Measurements from ENCODE around the gene TANC1.
"Not testable (repeated sequence)": the region's sequence is repeated elsewhere in the genome, so short reads cannot be mapped to it uniquely, and the experiment has no call there.

Gene TANC1

GRCh38 chr2:159089543-159089942 lies 121.1 kb downstream of the TANC1 start:
- no peak for DNase-seq (ENCODE audit: low spot score)

- DNase-seq (ENCODE audit: low spot score), result no peak
Measured at GRCh38 chr2:159090514-159091201, 122.2 kb downstream of the TANC1 start.

- no peak for DNase-seq (ENCODE audit: low spot score)
Measured at GRCh38 chr2:159091381-159091780, 122.9 kb downstream of the TANC1 start.

GRCh38 chr2:159091976-159092375 lies 123.5 kb downstream of the TANC1 start:
- DNase-seq (ENCODE audit: low spot score), result peak; percentile 17

GRCh38 chr2:159093497-159093896 lies 125.1 kb downstream of the TANC1 start:
- DNase-seq (ENCODE audit: low spot score), result no peak

- no peak for DNase-seq (ENCODE audit: low spot score)
Measured at GRCh38 chr2:159094173-159094737, 125.8 kb downstream of the TANC1 start.

- no peak for DNase-seq (ENCODE audit: low spot score)
Measured at GRCh38 chr2:159095813-159096212, 127.4 kb downstream of the TANC1 start.

GRCh38 chr2:159096302-159096855 lies 127.9 kb downstream of the TANC1 start:
- DNase-seq (ENCODE audit: low spot score), result not testable (repeated sequence)

GRCh38 chr2:159096901-159097300 lies 128.5 kb downstream of the TANC1 start:
- no peak for DNase-seq (ENCODE audit: low spot score)

- no peak for DNase-seq (ENCODE audit: low spot score)
Measured at GRCh38 chr2:159098361-159098760, 129.9 kb downstream of the TANC1 start.

GRCh38 chr2:159098921-159099411 lies 130.5 kb downstream of the TANC1 start:
- no peak for DNase-seq (ENCODE audit: low spot score)

GRCh38 chr2:159101755-159102489 lies 133.5 kb downstream of the TANC1 start:
- DNase-seq (ENCODE audit: low spot score), result no peak

- DNase-seq (ENCODE audit: low spot score), result no peak
Measured at GRCh38 chr2:159103411-159103810, 135.0 kb downstream of the TANC1 start.

- no peak for DNase-seq (ENCODE audit: low spot score)
Measured at GRCh38 chr2:159106109-159106508, 137.7 kb downstream of the TANC1 start.

GRCh38 chr2:159108181-159108893 lies 139.9 kb downstream of the TANC1 start:
- DNase-seq (ENCODE audit: low spot score), result no peak

GRCh38 chr2:159109517-159109916 lies 141.1 kb downstream of the TANC1 start:
- no peak for DNase-seq (ENCODE audit: low spot score)

GRCh38 chr2:159110784-159111183 lies 142.3 kb downstream of the TANC1 start:
- no peak for DNase-seq (ENCODE audit: low spot score)

- DNase-seq (ENCODE audit: low spot score), result no peak
Measured at GRCh38 chr2:159111346-159111927, 143.0 kb downstream of the TANC1 start.

- no peak for DNase-seq (ENCODE audit: low spot score)
Measured at GRCh38 chr2:159114835-159115234, 146.4 kb downstream of the TANC1 start.

GRCh38 chr2:159116922-159117321 lies 148.5 kb downstream of the TANC1 start:
- no peak for DNase-seq (ENCODE audit: low spot score)

- DNase-seq (ENCODE audit: low spot score), result no peak
Measured at GRCh38 chr2:159117658-159118057, 149.2 kb downstream of the TANC1 start.
